SU-DHL-6 (cell line): ENCODE measurements around the gene LRRN4CL.
A peak's percentile ranks its signal among the peaks of the same experiment; 100 is the strongest.

ENCODE experiments used
- H2AFZ ChIP-seq: fragments of 200-600 bp; sonication (generic); 2 replicates; pipeline ENCODE4 v1.6.1; 2014; ENCODE audit warnings: low read depth, mild to moderate bottlenecking, moderate library complexity, mixed read lengths, antibody characterized with exemption, low read length; ENCODE audit not compliant: severe bottlenecking
- H3F3A ChIP-seq: fragments of 200-600 bp; shearing (Covaris generic); 2 replicates; pipeline ENCODE4 v1.6.0; 2016; ENCODE audit warnings: antibody characterized with exemption, mild to moderate bottlenecking; ENCODE audit not compliant: insufficient read depth
- H3K27ac ChIP-seq: fragments of 200-600 bp; sonication (generic); 2 replicates; pipeline ENCODE4 v1.5.1; 2016; ENCODE audit warnings: low read depth, mild to moderate bottlenecking, low read length, moderate library complexity, mixed read lengths
- H3K27me3 ChIP-seq: fragments of 200-600 bp; sonication (generic), shearing (Covaris generic); 2 replicates; pipeline ENCODE4 v1.6.0; 2014; ENCODE audit warnings: mild to moderate bottlenecking, low read length
- H3K36me3 ChIP-seq: fragments of 200-600 bp; sonication (generic); 2 replicates; pipeline ENCODE4 v1.6.1; 2014; ENCODE audit warnings: mild to moderate bottlenecking, low read length, mixed read lengths
- H3K4me2 ChIP-seq: fragments of 300-600, 200-600 bp; shearing (Covaris generic), sonication (generic); 2 replicates; pipeline ENCODE4 v1.6.0; 2014; ENCODE audit warnings: low read length, low read depth, mild to moderate bottlenecking; ENCODE audit not compliant: poor library complexity, severe bottlenecking
- H3K4me3 ChIP-seq: fragments of 200-600 bp; sonication (generic); 2 replicates; pipeline ENCODE4 v1.5.1; 2014; ENCODE audit warnings: antibody characterized with exemption, low read length, mild to moderate bottlenecking, mixed read lengths; ENCODE audit not compliant: insufficient read depth, poor library complexity, severe bottlenecking
- H3K79me2 ChIP-seq: fragments of 200-600 bp; sonication (generic); 2 replicates; pipeline ENCODE4 v1.6.1; 2014; ENCODE audit warnings: mild to moderate bottlenecking, low read length, moderate library complexity; ENCODE audit not compliant: insufficient read depth
- H3K9ac ChIP-seq: fragments of 200-600 bp; sonication (generic); 2 replicates; pipeline ENCODE4 v1.7.0; 2014; ENCODE audit warnings: mild to moderate bottlenecking, low read length
- H3K9me2 ChIP-seq: fragments of 200-600 bp; sonication (generic); replicated peaks from 2 replicates; pipeline ENCODE4 v1.6.1; 2014; ENCODE audit warnings: low read length; ENCODE audit not compliant: insufficient read depth
- H3K9me3 ChIP-seq: fragments of 200-600 bp; sonication (generic); 2 replicates; pipeline ENCODE4 v1.6.1; 2014; ENCODE audit warnings: low read length, mixed read lengths; ENCODE audit not compliant: insufficient read depth
- H4K20me1 ChIP-seq: fragments of 200-600 bp; sonication (generic); 2 replicates; pipeline ENCODE4 v1.6.1; 2014; ENCODE audit warnings: low read depth, mild to moderate bottlenecking, antibody characterized with exemption, low read length, moderate library complexity, mixed read lengths
- CTCF ChIP-seq: fragments of 200-600 bp; sonication (generic); IDR thresholded peaks from one replicate; pipeline ENCODE4 v1.5.1; 2017; ENCODE audit warnings: antibody characterized with exemption, mild to moderate bottlenecking, low read length, moderate library complexity; ENCODE audit not compliant: insufficient read depth, poor library complexity, severe bottlenecking
- EZH2phosphoT487 ChIP-seq: fragments of 200-600 bp; sonication (generic), shearing (Covaris generic); conservative IDR thresholded peaks from 2 replicates; pipeline ENCODE4 v1.6.1; 2018; ENCODE audit warnings: mild to moderate bottlenecking, antibody characterized with exemption, low read length, moderate library complexity, mixed read lengths

The LRRN4CL gene

GRCh38 chr11:62678433-62678769 lies 10.9 kb downstream of the LRRN4CL start:
- Histone ChIP-seq H3K36me3 (no peaks in the 10 kb centered on the region), H3F3A (peaks cover 19% of the 10 kb centered on the region), H2AFZ (no peak overlapping the region), H3K79me2 (peaks cover 21% of the 10 kb centered on the region; the same call in 1 of the 2 replicates), H3K4me3 (peak overlapping the region; percentile 90), H4K20me1 (no peaks in the 10 kb centered on the region), H3K9ac (peak overlapping the region; percentile 92), H3K9me2 (no peaks in the 10 kb centered on the region), H3K9me3 (no peaks in the 10 kb centered on the region), H3K27me3 (no peaks in the 10 kb centered on the region), H3K4me2 (peak overlapping the region; percentile 64), H3K27ac (peak overlapping the region; percentile 56)
- TF ChIP-seq EZH2phosphoT487 (no peak), CTCF (no peak)

GRCh38 chr11:62677714-62678113 lies 11.6 kb downstream of the LRRN4CL start:
- Histone ChIP-seq H3K27ac (no peak overlapping the region), H3K4me2 (peak overlapping the region; percentile 64), H3K36me3 (no peaks in the 10 kb centered on the region), H3K27me3 (no peaks in the 10 kb centered on the region), H3K9me2 (no peaks in the 10 kb centered on the region), H3K9me3 (no peaks in the 10 kb centered on the region), H2AFZ (no peak overlapping the region), H3K9ac (peak overlapping the region; percentile 92), H3K4me3 (peak overlapping the region; percentile 90), H3K79me2 (peaks cover 27% of the 10 kb centered on the region; the same call in 1 of the 2 replicates), H4K20me1 (no peaks in the 10 kb centered on the region), H3F3A (peaks cover 26% of the 10 kb centered on the region)
- TF ChIP-seq CTCF = no peak
- TF ChIP-seq EZH2phosphoT487 = no peak

- H3K9me3 ChIP-seq = no peaks in the 10 kb centered on the region
- peaks cover 26% of the 10 kb centered on the region for H3F3A ChIP-seq
- no peaks in the 10 kb centered on the region for H4K20me1 ChIP-seq
- H3K79me2 ChIP-seq = peaks cover 32% of the 10 kb centered on the region; the same call in 1 of the 2 replicates
- H3K9me2 ChIP-seq = no peaks in the 10 kb centered on the region
- H3K36me3 ChIP-seq = no peaks in the 10 kb centered on the region
- peak overlapping the region; percentile 64 for H3K4me2 ChIP-seq
- H3K27ac ChIP-seq = no peak overlapping the region
- no peak overlapping the region for H3K9ac ChIP-seq
- H2AFZ ChIP-seq = no peak overlapping the region
- H3K4me3 ChIP-seq = no peak overlapping the region
- H3K27me3 ChIP-seq = no peaks in the 10 kb centered on the region
- TF ChIP-seq CTCF (no peak), EZH2phosphoT487 (no peak)
These were observed 12.2 kb downstream of the LRRN4CL start for GRCh38 chr11:62677156-62677555.
